Measurements from ENCODE around the gene C8B. TPM values are rescaled to one million over a fixed set of nuclear protein-coding genes. Genes with fewer than 3 reads are reported as not detected.

C8B gene
- total and polyA plus RNA-seq, 2 experiments from 2014 or later: not detected

GRCh38 chr1:57015071-57015470, 49.3 kb upstream of the C8B start (continued):
- TF ChIP-seq REST (IDR thresholded peaks at IDR 0.05; ENCODE audit: unreplicated experiment): no peak
- no peak for TF ChIP-seq CREB1 (CRISPR knock-in tag; IDR thresholded peaks at IDR 0.05; ENCODE audit: low read depth)
- TF ChIP-seq ZNF114 (CRISPR knock-in tag; IDR thresholded peaks at IDR 0.05): no peak
- TF ChIP-seq EZH2 (IDR thresholded peaks at IDR 0.05; ENCODE audit: low read depth, unreplicated experiment): no peak

GRCh38 chr1:57013522-57013921, 47.7 kb upstream of the C8B start:
- Histone ChIP-seq H3K4me2 (no peak overlapping the region), H3K4me1 (ENCODE audit: insufficient read depth) (no peaks in the 10 kb centered on the region), H3K9me2 (ENCODE audit: insufficient read depth) (no peaks in the 10 kb centered on the region), H4K20me1 (replicated peaks; ENCODE audit: insufficient read depth) (no peaks in the 10 kb centered on the region; the same call in 1 of the 2 replicates), H2AFZ (no peak overlapping the region), H3K4me3 (no peak overlapping the region), H3F3A (replicated peaks; ENCODE audit: low read depth) (no peaks in the 10 kb centered on the region), H3K27ac (ENCODE audit: low read depth) (no peak overlapping the region), H3K27me3 (ENCODE audit: insufficient read depth) (no peaks in the 10 kb centered on the region), H3K79me2 (replicated peaks; ENCODE audit: insufficient read depth) (no peaks in the 10 kb centered on the region), H3K36me3 (ENCODE audit: insufficient read depth) (no peaks in the 10 kb centered on the region)
- H3K4me1 Mint-ChIP-seq: peaks cover 15% of the 10 kb centered on the region
- no peaks in the 10 kb centered on the region for H3K9me3 Mint-ChIP-seq
- H3K27me3 Mint-ChIP-seq (ENCODE audit: insufficient read depth, low read depth, poor library complexity): peaks cover 4% of the 10 kb centered on the region
- ATAC-seq (no peak), DNase-seq (ENCODE audit: low spot score) (no peak)
- no peak for TF ChIP-seq ZNF462 (CRISPR knock-in tag; IDR thresholded peaks at IDR 0.05)
- no peak for TF ChIP-seq POLR2AphosphoS5 (IDR thresholded peaks at IDR 0.05; ENCODE audit: low read depth)
- TF ChIP-seq JUNB (IDR thresholded peaks at IDR 0.05; ENCODE audit: unreplicated experiment): no peak
- H3K36me3 Mint-ChIP-seq (ENCODE audit: low read depth): no peaks in the 10 kb centered on the region
- no peak overlapping the region for H3K27ac Mint-ChIP-seq
- H3K4me3 Mint-ChIP-seq: no peak overlapping the region

All from GM23338 (cell line).